Mesodermal cell (in vitro differentiated cells): Measurements from ENCODE around the gene CDC42BPB.

Experiments
- H3K27ac ChIP-seq: 2 replicates; pipeline ENCODE4 v1.7.0; 2013; ENCODE audit warnings: mild to moderate bottlenecking, low read depth, low read length, moderate library complexity; ENCODE audit not compliant: severe bottlenecking
- H3K36me3 ChIP-seq: 2 replicates; pipeline ENCODE4 v1.7.1; 2013; ENCODE audit warnings: mild to moderate bottlenecking, low read length, moderate library complexity; ENCODE audit not compliant: control insufficient read depth, insufficient read depth
- H3K4me1 ChIP-seq: one replicate; pipeline ENCODE4 v1.7.1; 2013; ENCODE audit warnings: mild to moderate bottlenecking, low read length; ENCODE audit not compliant: insufficient read depth, control insufficient read depth, poor library complexity, severe bottlenecking
- H3K4me3 ChIP-seq: 2 replicates; pipeline ENCODE4 v1.7.0; 2013; ENCODE audit warnings: low read length, control low read depth, mild to moderate bottlenecking; ENCODE audit not compliant: insufficient read depth, poor library complexity, severe bottlenecking; ENCODE audit errors: extremely low read depth
- H3K9me3 ChIP-seq: 2 replicates; pipeline ENCODE4 v1.7.1; 2013; ENCODE audit warnings: mild to moderate bottlenecking, low read length, moderate library complexity; ENCODE audit not compliant: control insufficient read depth
- WGBS, 2 experiments: methylation state at CpG; one replicate each; pipeline ENCODE4 v1.1.5; 2013; ENCODE audit warnings: missing lambda C conversion rate in 2 of 2; ENCODE audit not compliant: insufficient coverage in 2 of 2; 5-methylcytosine and 5-hydroxymethylcytosine counted together

Gene CDC42BPB

GRCh38 chr14:103001226-103001625 is 56.1 kb downstream of the CDC42BPB start:
- Histone ChIP-seq H3K4me3 (no peak overlapping the region), H3K9me3 (no peaks in the 10 kb centered on the region), H3K36me3 (peaks cover 84% of the 10 kb centered on the region), H3K27ac (no peak overlapping the region), H3K4me1 (peaks cover 3% of the 10 kb centered on the region)
- WGBS, 2 experiments, result 94 to 95% methylated on average over 18 of the region's 18 CpGs

GRCh38 chr14:103000291-103000921 is 56.9 kb downstream of the CDC42BPB start:
- no peak overlapping the region for H3K27ac ChIP-seq
- no peaks in the 10 kb centered on the region for H3K9me3 ChIP-seq
- WGBS, 2 experiments, result 93 to 100% methylated on average over 17 to 21 of the region's 21 CpGs
- H3K4me1 ChIP-seq, result peaks cover 3% of the 10 kb centered on the region
- peaks cover 84% of the 10 kb centered on the region for H3K36me3 ChIP-seq
- no peak overlapping the region for H3K4me3 ChIP-seq

- H3K36me3 ChIP-seq, result peaks cover 90% of the 10 kb centered on the region
- peaks cover 4% of the 10 kb centered on the region for H3K4me1 ChIP-seq
- no peak overlapping the region for H3K4me3 ChIP-seq
- no peak overlapping the region for H3K27ac ChIP-seq
- 97 to 100% methylated on average over 15 to 17 of the region's 21 CpGs for whole genome bisulfite sequencing, 2 experiments
- no peaks in the 10 kb centered on the region for H3K9me3 ChIP-seq
Observed at GRCh38 chr14:102999227-102999895, 58.0 kb downstream of the CDC42BPB start.

- Histone ChIP-seq H3K36me3 (peaks cover 98% of the 10 kb centered on the region), H3K9me3 (no peaks in the 10 kb centered on the region), H3K27ac (no peak overlapping the region), H3K4me1 (peaks cover 12% of the 10 kb centered on the region), H3K4me3 (no peak overlapping the region)
- WGBS, 2 experiments, result 91 to 94% methylated on average over 3 of the region's 6 CpGs
Observed at GRCh38 chr14:102998393-102998792, 59.0 kb downstream of the CDC42BPB start.

- no peak overlapping the region for H3K4me3 ChIP-seq
- H3K27ac ChIP-seq, result no peak overlapping the region
- H3K36me3 ChIP-seq, result peaks cover 96% of the 10 kb centered on the region
- H3K4me1 ChIP-seq, result peaks cover 14% of the 10 kb centered on the region
- WGBS, 2 experiments, result 96% methylated on average over 7 to 9 of the region's 10 CpGs
- H3K9me3 ChIP-seq, result no peaks in the 10 kb centered on the region
Observed at GRCh38 chr14:102996941-102997340, 60.4 kb downstream of the CDC42BPB start.

- Histone ChIP-seq H3K36me3 (peaks cover 95% of the 10 kb centered on the region), H3K4me3 (no peak overlapping the region), H3K4me1 (peaks cover 11% of the 10 kb centered on the region), H3K9me3 (no peaks in the 10 kb centered on the region), H3K27ac (no peak overlapping the region)
- 87 to 98% methylated on average over 4 of the region's 4 CpGs for WGBS, 2 experiments
Observed at GRCh38 chr14:102994689-102995088, 62.7 kb downstream of the CDC42BPB start.

- no peak overlapping the region for H3K27ac ChIP-seq
Observed at GRCh38 chr14:102993523-102993922, 63.8 kb downstream of the CDC42BPB start.

GRCh38 chr14:102991376-102991775 is 66.0 kb downstream of the CDC42BPB start:
- H3K9me3 ChIP-seq, result peaks cover 19% of the 10 kb centered on the region
- peaks cover 97% of the 10 kb centered on the region for H3K36me3 ChIP-seq
- peaks cover 16% of the 10 kb centered on the region for H3K4me1 ChIP-seq
- no peak overlapping the region for H3K4me3 ChIP-seq
- WGBS, 2 experiments, result 92 to 100% methylated on average over 1 to 2 of the region's 3 CpGs
- H3K27ac ChIP-seq, result no peak overlapping the region

More at GRCh38 chr14:102993523-102993922, 63.8 kb downstream of the CDC42BPB start:
- Histone ChIP-seq H3K9me3 (peaks cover 9% of the 10 kb centered on the region), H3K36me3 (peaks cover 97% of the 10 kb centered on the region), H3K4me1 (peaks cover 11% of the 10 kb centered on the region), H3K4me3 (no peak overlapping the region)
- WGBS, 2 experiments, result 80 to 94% methylated on average over 2 of the region's 3 CpGs

GRCh38 chr14:102988054-102988453 is 69.3 kb downstream of the CDC42BPB start:
- Histone ChIP-seq H3K9me3 (peaks cover 19% of the 10 kb centered on the region), H3K4me3 (no peak overlapping the region), H3K4me1 (peaks cover 5% of the 10 kb centered on the region), H3K36me3 (peaks cover 97% of the 10 kb centered on the region), H3K27ac (no peak overlapping the region)
- WGBS, 2 experiments, result 100% methylated on average over 1 of the region's 1 CpG

GRCh38 chr14:102986810-102987579 is 70.4 kb downstream of the CDC42BPB start:
- 94% methylated on average over 17 to 19 of the region's 19 CpGs for WGBS, 2 experiments
- H3K36me3 ChIP-seq, result peaks cover 99% of the 10 kb centered on the region
- H3K27ac ChIP-seq, result no peak overlapping the region
- H3K4me3 ChIP-seq, result no peak overlapping the region
- H3K4me1 ChIP-seq, result peaks cover 5% of the 10 kb centered on the region
- peaks cover 19% of the 10 kb centered on the region for H3K9me3 ChIP-seq
